ENCODE measurements around the gene GJD2.

Gene GJD2

DNA sequence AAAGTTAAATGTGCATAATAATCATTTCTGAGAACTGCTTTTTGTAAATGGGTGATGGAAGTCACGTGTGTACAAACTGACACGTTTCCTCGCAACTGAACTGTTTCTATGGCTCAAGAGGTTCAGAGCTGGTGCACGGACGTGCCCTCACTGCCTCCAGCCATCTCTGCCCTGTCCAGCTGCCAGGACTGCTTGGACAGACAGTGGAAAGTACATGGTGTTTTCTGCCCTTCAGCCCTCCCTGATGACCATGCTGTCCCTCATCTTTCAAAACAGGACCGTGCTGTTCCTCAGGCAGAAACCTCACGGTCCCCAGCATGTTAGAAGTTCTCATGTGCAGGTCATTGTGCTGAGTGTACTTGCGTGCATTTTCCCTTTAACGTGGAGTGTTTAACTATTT lies 38.7 kb downstream of the GJD2 start:
- TF ChIP-seq JUND (IDR thresholded peaks at IDR 0.05; ENCODE audit: low read depth) = no peak
- in situ Hi-C loops (cut with HindIII; ENCODE audit: low pct_unique_long_range_greater_than_20kb, low sequenced_read_pairs) = no loop called here
- DNase-seq (ENCODE audit: low read depth in 1 of 2, low spot score in 1 of 2) = no peak

DNA sequence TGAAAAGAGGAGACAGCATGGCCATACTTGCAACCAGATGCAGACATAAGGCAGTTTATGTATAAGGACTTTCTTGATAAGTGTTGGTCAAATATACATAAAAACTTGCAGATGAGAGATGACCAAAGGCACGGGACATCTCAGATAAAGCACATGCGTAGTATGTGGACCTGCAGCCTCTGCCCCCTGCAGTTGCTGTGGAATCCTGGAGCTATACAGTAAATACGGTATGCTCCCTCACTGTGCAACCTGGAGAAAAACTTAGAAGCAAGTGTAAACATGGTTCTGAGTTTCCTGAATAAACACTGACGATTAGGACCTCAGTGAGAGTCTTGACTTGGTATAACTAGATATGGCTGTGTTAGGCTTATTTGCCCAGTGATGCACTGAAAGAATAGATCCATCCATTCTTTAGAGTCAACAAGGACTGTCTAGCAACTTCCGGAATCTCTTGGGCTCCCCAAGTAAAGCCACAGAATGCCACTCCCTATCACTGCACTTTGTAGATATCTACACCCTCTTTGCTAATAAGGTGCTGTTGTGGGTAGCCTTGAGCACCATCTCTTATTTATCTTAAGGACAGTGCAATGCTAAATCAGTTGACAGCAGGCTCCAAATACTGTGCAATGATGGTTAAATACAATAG lies 40.2 kb downstream of the GJD2 start:
- TF ChIP-seq JUND (IDR thresholded peaks at IDR 0.05; ENCODE audit: low read depth) = no peak
- in situ Hi-C loops (cut with HindIII; ENCODE audit: low pct_unique_long_range_greater_than_20kb, low sequenced_read_pairs) = no loop called here
- DNase-seq (ENCODE audit: low read depth in 1 of 2, low spot score in 1 of 2) = no peak

DNA sequence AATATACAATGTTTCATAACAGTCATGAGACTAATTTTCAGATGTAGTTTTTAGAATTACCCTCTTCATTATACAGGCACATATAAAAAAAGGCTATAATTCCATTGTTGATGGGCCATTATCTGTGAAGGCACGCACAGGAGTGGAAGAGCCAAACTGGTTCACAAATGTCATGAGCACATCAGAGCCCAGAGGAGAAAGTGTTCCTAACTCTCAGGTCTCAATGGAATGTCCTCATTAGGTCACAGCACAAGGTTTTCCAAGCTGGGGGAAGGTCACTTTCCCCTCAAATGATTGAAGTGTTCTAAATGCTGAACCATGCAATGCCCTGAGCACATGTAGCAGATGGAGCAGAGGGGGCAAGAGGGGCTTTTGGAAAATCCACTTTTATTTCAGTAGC lies 41.2 kb downstream of the GJD2 start:
- TF ChIP-seq JUND (IDR thresholded peaks at IDR 0.05; ENCODE audit: low read depth) = no peak
- DNase-seq (ENCODE audit: low read depth in 1 of 2, low spot score in 1 of 2) = no peak
- in situ Hi-C loops (cut with HindIII; ENCODE audit: low pct_unique_long_range_greater_than_20kb, low sequenced_read_pairs) = no loop called here

DNA sequence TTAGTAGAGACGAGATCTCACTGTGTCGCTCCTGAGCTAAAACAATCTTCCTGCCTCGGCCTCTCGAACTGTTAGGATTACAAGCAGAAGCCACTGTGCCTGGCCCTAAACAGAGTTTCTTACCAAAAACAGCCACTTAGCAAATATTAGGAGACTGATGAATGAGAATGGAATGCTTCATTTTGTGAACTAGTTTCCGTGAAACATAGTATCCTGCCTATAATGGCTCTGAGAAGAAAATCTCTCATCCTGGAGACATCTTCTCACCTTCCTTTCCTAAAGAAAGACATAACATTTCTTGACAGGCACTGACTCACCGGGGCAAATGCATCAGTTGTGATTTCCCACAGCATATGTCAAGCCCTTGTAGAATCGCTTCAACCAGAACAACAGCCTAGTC lies 44.9 kb downstream of the GJD2 start:
- TF ChIP-seq JUND (IDR thresholded peaks at IDR 0.05; ENCODE audit: low read depth) = no peak
- in situ Hi-C loops (cut with HindIII; ENCODE audit: low pct_unique_long_range_greater_than_20kb, low sequenced_read_pairs) = no loop called here
- no peak for DNase-seq (ENCODE audit: low read depth in 1 of 2, low spot score in 1 of 2)

DNA sequence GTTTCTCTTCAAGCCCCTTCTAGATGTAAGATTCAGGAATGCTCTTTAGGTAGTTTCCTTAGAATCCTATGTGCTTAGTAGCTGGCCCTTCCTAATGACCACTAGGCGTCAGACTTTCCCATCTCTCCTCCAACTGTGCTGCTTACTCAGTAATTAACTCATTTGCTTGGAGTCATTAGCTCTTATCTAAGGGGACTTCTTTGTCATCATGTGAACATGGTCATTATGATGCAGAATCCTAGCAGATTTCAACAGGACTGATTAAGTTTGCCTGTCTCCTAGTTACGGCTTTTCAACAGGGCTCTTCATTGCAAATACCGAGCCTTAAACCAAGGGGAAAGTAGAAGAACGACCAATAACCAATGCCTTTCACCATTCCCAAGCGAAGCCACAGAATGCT lies 46.4 kb downstream of the GJD2 start:
- in situ Hi-C loops (cut with HindIII; ENCODE audit: low pct_unique_long_range_greater_than_20kb, low sequenced_read_pairs) = no loop called here
- DNase-seq (ENCODE audit: low read depth in 1 of 2, low spot score in 1 of 2) = peak; percentile 39 to 58
- no peak for TF ChIP-seq JUND (IDR thresholded peaks at IDR 0.05; ENCODE audit: low read depth)

DNA sequence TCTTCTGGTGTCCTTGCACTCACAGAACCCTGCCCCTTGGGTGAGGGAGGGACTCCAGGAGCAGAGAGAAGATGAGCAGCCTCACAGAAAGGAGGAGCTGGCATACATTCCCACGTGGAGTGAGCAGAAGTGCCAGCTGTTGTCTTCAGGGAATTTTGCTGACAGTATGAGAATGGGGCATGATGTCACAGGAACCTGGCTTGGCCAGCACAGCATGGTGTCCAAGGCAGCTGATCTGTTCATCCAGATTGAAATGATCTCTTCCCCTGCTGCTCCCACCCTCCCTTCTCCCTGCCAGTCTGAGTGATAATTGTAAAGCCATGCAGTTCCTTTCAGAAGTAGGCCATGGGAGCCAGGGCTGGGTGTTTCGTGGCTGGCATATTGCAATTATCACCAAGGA lies 53.3 kb downstream of the GJD2 start:
- DNase-seq (ENCODE audit: low read depth in 1 of 2, low spot score in 1 of 2) = no peak

More for the DNA sequence above, 53.3 kb downstream of the GJD2 start:
- no peak for TF ChIP-seq JUND (IDR thresholded peaks at IDR 0.05; ENCODE audit: low read depth)
- in situ Hi-C loops (cut with HindIII; ENCODE audit: low pct_unique_long_range_greater_than_20kb, low sequenced_read_pairs) = no loop called here

Measured in T47D (cell line).